ENCODE data around the gene IQCE.
"Not testable (repeated sequence)": the region's sequence is repeated elsewhere in the genome, so short reads cannot be mapped to it uniquely, and the experiment has no call there.

DNA sequence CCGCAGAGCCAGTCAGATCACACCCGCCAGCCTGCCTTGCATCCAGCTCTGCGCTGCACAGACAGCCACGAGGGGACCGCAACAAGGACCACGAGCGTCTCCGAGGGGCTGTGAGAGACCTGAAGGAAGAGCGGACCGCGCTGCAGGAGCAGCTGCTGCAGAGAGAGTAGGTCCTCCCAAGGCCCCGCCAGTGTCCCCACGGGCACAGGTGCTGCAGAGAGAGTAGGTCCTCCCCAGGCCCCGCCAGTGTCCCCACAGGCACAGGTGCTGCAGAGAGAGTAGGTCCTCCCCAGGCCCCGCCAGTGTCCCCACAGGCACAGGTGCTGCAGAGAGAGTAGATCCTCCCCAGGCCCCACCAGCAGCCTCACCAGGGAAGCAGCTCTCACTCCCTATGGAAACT lies 31.2 kb downstream of the IQCE start:
- TF ChIP-seq EP300, POLR2A (IDR thresholded peaks at IDR 0.05): not testable (repeated sequence)
- TF ChIP-seq, protein P1, sequence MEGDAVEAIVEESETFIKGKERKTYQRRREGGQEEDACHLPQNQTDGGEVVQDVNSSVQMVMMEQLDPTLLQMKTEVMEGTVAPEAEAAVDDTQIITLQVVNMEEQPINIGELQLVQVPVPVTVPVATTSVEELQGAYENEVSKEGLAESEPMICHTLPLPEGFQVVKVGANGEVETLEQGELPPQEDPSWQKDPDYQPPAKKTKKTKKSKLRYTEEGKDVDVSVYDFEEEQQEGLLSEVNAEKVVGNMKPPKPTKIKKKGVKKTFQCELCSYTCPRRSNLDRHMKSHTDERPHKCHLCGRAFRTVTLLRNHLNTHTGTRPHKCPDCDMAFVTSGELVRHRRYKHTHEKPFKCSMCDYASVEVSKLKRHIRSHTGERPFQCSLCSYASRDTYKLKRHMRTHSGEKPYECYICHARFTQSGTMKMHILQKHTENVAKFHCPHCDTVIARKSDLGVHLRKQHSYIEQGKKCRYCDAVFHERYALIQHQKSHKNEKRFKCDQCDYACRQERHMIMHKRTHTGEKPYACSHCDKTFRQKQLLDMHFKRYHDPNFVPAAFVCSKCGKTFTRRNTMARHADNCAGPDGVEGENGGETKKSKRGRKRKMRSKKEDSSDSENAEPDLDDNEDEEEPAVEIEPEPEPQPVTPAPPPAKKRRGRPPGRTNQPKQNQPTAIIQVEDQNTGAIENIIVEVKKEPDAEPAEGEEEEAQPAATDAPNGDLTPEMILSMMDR (IDR thresholded peaks at IDR 0.05), result not testable (repeated sequence)
